GM23338 (cell line): ENCODE measurements around the gene PLEKHA7.

Source experiments
- ZNF331 ChIP-seq: fragments of 250-450 bp; sonication (Bioruptor Pico); IDR thresholded peaks from 2 replicates; pipeline ENCODE4 v1.5.0; 2020; ENCODE audit warnings: low read depth, mild to moderate bottlenecking, moderate library complexity
- TF ChIP-seq, protein P1 (sequence below), 2 experiments: fragments of 200-600 bp in 1 of 2; sonication (generic) in 1 of 2; conservative IDR thresholded peaks; 2 replicates each; pipeline versions ENCODE4 v1.5.1 to v1.6.1; 2016 to 2017; ENCODE audit warnings: antibody characterized with exemption in 2 of 2, low read depth in 2 of 2, mild to moderate bottlenecking in 2 of 2, moderate library complexity in 1 of 2

DNA sequence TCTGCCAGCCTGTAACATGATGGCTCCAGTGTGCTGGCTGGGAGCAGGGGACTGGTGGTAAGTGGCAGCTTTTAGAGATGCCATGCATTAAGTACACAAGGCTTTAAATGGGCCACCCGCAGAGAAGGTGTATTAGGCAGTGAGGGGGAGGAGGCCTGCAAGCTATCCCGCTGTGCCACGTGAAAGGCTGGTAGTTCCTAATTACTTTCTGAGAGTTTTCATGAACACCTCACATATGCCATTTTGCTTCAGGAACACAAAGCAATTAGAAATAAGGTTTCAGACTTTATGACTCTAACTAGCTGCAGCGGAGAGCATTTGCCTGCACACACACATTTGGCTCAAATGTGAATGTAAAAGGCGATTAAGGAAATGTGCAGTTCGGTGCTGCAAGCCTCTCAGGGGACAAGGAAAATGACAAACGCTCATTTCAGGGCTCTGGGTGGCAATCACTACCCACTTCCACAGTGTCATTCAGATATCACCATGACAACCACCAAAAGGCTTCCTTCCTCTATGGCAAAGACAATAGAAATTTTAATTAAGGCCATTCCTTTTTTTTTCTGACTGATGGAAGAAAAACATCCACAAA, 116.6 kb downstream of the PLEKHA7 start:
- TF ChIP-seq, protein P1, sequence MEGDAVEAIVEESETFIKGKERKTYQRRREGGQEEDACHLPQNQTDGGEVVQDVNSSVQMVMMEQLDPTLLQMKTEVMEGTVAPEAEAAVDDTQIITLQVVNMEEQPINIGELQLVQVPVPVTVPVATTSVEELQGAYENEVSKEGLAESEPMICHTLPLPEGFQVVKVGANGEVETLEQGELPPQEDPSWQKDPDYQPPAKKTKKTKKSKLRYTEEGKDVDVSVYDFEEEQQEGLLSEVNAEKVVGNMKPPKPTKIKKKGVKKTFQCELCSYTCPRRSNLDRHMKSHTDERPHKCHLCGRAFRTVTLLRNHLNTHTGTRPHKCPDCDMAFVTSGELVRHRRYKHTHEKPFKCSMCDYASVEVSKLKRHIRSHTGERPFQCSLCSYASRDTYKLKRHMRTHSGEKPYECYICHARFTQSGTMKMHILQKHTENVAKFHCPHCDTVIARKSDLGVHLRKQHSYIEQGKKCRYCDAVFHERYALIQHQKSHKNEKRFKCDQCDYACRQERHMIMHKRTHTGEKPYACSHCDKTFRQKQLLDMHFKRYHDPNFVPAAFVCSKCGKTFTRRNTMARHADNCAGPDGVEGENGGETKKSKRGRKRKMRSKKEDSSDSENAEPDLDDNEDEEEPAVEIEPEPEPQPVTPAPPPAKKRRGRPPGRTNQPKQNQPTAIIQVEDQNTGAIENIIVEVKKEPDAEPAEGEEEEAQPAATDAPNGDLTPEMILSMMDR (conservative IDR thresholded peaks at IDR 0.05; ENCODE audit: low read depth in 2 of 2): no peak
- no peak for TF ChIP-seq ZNF331 (CRISPR knock-in tag)
